Skeletal muscle tissue (tissue), 4 donors: ENCODE measurements around the gene CENPT. TPM values are rescaled to one million over a fixed set of nuclear protein-coding genes. Genes with fewer than 3 reads are reported as not detected.
"Not testable (repeated sequence)": the region's sequence is repeated elsewhere in the genome, so short reads cannot be mapped to it uniquely, and the experiment has no call there.

Experiments used
- H3K27ac ChIP-seq: one replicate; pipeline ENCODE4 v1.7.0; 2013; ENCODE audit warnings: mild to moderate bottlenecking, low read depth, low read length, inconsistent platforms
- H3K27me3 ChIP-seq, 3 donors: one replicate each; pipeline ENCODE4 v1.7.0; 2013; ENCODE audit warnings: low read length in 3 of 3; ENCODE audit not compliant: control insufficient read depth in 3 of 3, insufficient read depth in 3 of 3
- H3K36me3 ChIP-seq, 3 donors: one replicate each; pipeline ENCODE4 v1.7.0; 2013; ENCODE audit warnings: low read length in 3 of 3; ENCODE audit not compliant: control insufficient read depth in 3 of 3, insufficient read depth in 3 of 3
- H3K4me1 ChIP-seq, 3 donors: one replicate each; pipeline ENCODE4 v1.7.0; 2013; ENCODE audit warnings: low read length in 3 of 3, mild to moderate bottlenecking in 3 of 3; ENCODE audit not compliant: control insufficient read depth in 3 of 3, insufficient read depth in 3 of 3
- H3K4me3 ChIP-seq, 3 donors: one replicate each; pipeline ENCODE4 v1.7.0; 2013; ENCODE audit warnings: low read length in 3 of 3
- H3K9ac ChIP-seq, 3 donors: one replicate each; pipeline ENCODE4 v1.7.0; 2013; ENCODE audit warnings: low read length in 3 of 3, mild to moderate bottlenecking in 3 of 3, moderate library complexity in 2 of 3, low read depth in 1 of 3
- H3K9me3 ChIP-seq, 3 donors: one replicate each; pipeline ENCODE4 v1.7.0; 2013; ENCODE audit warnings: low read length in 3 of 3; ENCODE audit not compliant: control insufficient read depth in 3 of 3
- total RNA-seq: library from RNA; depleted of rRNA; stranded (reverse); fragments of >200 nt; gene quantifications from one replicate; pipeline ENCODE4 v1.2.3, GENCODE V29; 2014
- donor health status: Osteomylitis.

Gene CENPT
- total RNA-seq, 1 donor from 2014 or later, result 14.6 TPM

DNA sequence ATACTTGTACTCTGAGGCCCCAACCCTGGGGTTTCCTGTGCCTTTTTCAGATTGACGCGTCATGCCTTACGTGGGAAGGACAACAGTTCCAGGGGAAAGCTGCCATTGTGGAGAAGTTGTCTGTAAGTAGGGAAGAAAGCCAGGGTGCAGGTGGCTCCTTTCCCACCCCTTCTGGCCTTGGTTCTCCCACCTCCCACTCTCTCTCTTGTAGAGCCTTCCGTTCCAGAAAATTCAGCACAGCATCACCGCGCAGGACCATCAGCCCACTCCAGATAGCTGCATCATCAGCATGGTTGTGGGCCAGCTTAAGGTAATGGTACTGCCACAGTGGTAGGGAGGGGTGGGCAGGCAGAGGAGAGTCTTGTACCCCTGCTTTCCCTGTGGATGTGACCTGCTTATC, 20.8 kb upstream of the CENPT start:
- Histone ChIP-seq H3K9me3 (no peaks in the 10 kb centered on the region), H3K4me3 (no peak overlapping the region), H3K27me3 (no peaks in the 10 kb centered on the region), H3K36me3 (peaks cover 30 to 50% (median 34%) of the 10 kb centered on the region in 3 donors), H3K27ac (no peak overlapping the region), H3K4me1 (peaks cover 24 to 34% (median 27%) of the 10 kb centered on the region in 3 donors), H3K9ac (peak overlapping the region in 1 of 3 donors; percentile 16)

DNA sequence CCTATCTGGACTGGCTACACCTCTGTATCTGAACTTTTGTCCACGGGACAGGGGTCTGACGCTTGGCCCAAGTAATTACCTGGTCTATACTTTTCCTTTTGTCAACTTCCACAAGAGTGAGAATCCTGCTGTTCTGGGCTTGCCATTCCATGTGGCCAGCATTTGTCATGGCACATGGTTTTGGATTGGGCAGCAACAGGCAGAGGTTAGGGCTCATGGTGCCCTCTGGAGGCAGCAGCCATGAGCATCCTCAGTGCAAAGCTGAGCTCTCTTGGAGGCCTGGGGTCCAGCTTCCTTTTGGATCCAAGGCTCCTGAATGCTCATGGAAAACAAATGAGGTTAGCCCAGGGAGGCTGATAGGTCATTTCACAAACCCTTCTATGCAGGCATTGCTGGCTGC, 17.8 kb upstream of the CENPT start:
- peaks cover 48 to 52% (median 48%) of the 10 kb centered on the region in 3 donors for H3K4me1 ChIP-seq
- no peak overlapping the region for H3K9ac ChIP-seq
- no peaks in the 10 kb centered on the region for H3K9me3 ChIP-seq
- H3K27me3 ChIP-seq, result no peaks in the 10 kb centered on the region
- no peak overlapping the region for H3K4me3 ChIP-seq
- H3K36me3 ChIP-seq, result peaks cover 16 to 37% (median 25%) of the 10 kb centered on the region in 3 donors
- H3K27ac ChIP-seq, result peak overlapping the region; percentile 98

DNA sequence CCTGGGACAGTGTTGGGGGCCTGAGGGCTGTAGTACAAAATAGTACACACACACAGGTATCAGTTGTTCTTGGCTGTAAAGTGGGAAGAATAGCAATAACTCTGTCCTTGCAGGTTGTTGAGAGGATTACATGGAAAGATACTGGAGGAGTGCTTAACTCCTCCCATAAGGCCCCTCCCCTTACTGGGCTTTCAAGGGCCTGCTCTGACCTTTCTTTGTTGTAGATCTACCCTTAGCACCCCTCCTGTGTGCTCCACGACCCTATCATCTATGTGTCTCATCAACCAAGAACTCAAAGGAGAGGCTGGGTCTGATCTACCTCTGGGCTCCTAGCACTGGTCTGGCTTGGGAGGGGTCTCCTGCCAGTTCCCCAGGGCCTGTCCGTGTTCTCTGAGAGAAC, 17.1 kb upstream of the CENPT start:
- Histone ChIP-seq H3K27me3 (no peaks in the 10 kb centered on the region), H3K9me3 (no peaks in the 10 kb centered on the region), H3K9ac (no peak overlapping the region), H3K4me3 (no peak overlapping the region), H3K27ac (peak overlapping the region; percentile 98), H3K36me3 (peaks cover 10 to 31% (median 18%) of the 10 kb centered on the region in 3 donors), H3K4me1 (peaks cover 48 to 54% (median 50%) of the 10 kb centered on the region in 3 donors)

DNA sequence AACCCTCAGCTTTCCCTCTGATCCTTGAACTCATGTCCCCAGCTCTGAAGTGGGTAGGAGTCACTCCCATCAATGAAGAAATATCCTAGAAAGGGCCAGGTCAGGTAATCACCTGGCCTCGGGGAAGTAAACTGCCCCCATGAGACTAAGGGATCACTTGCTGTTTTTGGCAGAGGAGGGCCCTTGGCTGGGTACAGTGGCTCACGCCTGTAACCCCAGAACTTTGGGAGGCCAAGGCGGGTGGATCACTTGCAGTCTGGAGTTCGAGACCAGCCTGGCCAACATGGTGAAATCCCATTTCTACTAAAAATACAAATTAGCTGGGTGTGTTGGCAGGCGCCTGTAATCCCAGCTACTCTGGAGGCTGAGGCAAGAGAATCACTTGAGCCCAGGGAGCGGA, 16.6 kb upstream of the CENPT start:
- not testable (repeated sequence) for H3K27me3 ChIP-seq, H3K9me3 ChIP-seq
- Histone ChIP-seq H3K4me3 (peak overlapping the region in 2 of 3 donors; percentile 9 to 49), H3K9ac (peak overlapping the region; percentile 44 to 71 (median 60)), H3K27ac (peak overlapping the region; percentile 98), H3K36me3 (peaks cover 10 to 30% (median 18%) of the 10 kb centered on the region in 3 donors), H3K4me1 (peaks cover 48 to 54% (median 50%) of the 10 kb centered on the region in 3 donors)

DNA sequence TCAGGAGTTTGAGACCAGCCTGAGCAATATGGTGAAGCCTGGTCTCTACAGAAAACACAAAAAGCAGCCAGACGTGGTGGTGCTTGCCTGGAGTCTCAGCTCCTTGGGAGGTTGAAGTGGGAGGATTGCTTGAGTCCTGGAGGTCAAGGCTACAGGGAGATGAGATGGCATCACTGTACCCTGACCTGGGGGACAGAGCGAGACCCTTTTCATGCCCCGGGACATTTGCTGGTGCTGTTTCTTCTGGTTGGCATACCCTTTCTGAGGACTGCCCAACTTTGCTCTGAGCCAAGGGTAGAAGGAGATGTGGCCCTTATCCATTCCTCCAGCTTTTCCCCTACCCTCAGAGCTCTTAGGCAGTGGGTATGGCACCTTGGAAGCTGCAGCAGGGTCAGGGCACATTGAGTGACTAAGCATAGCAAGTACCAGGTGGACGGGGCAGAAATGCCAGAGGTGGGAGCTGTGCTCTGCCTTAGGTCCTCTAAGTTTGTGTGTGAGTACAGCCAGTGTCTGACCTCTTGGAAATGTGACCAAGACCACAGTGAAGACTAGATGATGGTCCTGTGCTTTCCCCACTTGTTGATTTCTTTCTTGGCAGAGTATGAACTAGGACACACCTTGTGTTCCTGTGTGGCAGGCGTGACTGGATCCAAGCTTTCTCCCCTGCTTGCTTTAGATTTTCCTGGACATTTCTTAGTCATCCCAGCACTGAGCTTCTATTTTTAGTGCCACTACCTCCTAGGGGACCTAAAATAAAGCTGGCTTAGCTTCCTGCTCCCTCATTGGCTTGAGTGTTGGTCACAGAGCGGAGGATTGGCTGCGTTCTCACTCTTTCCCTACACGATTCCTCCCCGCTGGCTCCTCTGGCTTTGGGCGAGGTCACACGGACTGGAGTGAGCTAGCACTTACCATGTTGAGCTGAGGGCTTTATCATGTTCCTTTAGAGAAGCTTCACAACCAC, 15.4 kb upstream of the CENPT start:
- no peaks in the 10 kb centered on the region for H3K27me3 ChIP-seq
- H3K4me1 ChIP-seq, result peaks cover 56 to 65% (median 59%) of the 10 kb centered on the region in 3 donors
- H3K4me3 ChIP-seq, result peak overlapping the region; percentile 44 to 65 (median 49)
- peaks cover 0 to 19% (median 11%) of the 10 kb centered on the region in 3 donors for H3K36me3 ChIP-seq
- H3K9ac ChIP-seq, result peak overlapping the region; percentile 60 to 71 (median 69)
- H3K9me3 ChIP-seq, result no peaks in the 10 kb centered on the region
- peak overlapping the region; percentile 98 for H3K27ac ChIP-seq

DNA sequence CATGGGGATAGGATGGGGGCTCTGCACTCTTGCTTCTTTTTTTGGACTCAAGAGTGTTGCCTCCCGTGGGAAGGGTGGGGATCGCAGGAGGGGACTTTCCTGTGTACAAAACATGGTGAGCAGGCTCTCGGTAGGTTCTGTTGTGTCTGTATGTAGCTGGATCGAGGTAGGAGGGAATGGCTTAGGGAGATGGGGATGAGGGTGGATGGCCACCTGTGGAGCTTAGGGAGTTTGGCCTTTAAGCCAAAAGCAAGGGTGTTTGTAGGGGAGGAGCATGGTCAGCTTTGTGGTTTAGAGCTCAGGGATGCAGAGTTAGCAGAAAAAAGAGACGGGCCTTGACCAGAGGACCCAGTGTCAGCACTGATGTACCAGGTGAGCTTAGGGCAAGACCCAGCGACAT, 14.4 kb upstream of the CENPT start:
- no peaks in the 10 kb centered on the region for H3K9me3 ChIP-seq
- H3K4me1 ChIP-seq, result peaks cover 67 to 76% (median 69%) of the 10 kb centered on the region in 3 donors
- H3K4me3 ChIP-seq, result peak overlapping the region; percentile 6 to 39 (median 28)
- peak overlapping the region in 1 of 3 donors; percentile 5 for H3K9ac ChIP-seq
- no peaks in the 10 kb centered on the region for H3K27me3 ChIP-seq
- peak overlapping the region; percentile 98 for H3K27ac ChIP-seq
- peaks cover 0 to 12% (median 8%) of the 10 kb centered on the region in 3 donors for H3K36me3 ChIP-seq

DNA sequence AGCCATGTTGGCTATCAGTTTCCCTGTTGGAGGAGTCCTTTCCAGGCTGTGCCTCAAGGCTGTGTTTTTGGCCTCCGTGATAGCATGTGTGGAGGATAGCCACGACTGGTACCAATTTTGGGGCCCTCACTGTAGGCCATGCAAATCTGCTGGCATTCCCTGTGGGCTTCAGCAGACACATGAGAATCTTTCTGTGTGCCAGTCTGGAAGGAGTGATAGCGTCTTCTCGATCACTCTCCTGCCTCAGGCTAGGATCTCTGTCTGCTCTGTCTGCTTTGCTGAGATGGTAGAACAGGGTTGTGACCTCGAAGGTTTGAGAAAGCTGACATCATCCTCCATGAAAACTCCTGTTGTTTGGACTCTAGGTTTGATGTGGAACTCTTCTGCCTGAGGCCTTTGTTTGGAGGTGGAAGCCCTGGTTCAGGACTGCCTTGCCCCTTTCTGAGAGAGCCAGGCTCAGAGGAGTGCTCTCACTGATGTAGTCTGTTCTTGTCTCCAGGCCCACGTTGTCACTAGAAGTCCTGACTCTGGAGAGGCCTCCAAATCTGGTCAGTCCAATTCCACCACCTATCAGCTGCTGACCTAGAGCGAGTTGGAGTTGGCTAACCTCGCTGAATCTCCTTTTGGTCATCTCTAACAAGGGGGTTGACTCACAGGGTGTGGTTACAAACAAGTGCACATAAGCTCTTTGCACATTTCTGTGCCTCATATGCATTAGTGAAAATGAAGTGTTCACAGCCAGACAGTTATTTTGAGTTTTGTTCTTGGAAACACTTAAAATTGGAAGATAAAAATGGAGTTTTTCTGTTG, 13.3 kb upstream of the CENPT start:
- Histone ChIP-seq H3K4me1 (peaks cover 74 to 85% (median 76%) of the 10 kb centered on the region in 3 donors), H3K4me3 (peak overlapping the region in 2 of 3 donors; percentile 15 to 20), H3K36me3 (peaks cover 0 to 8% (median 7%) of the 10 kb centered on the region in 3 donors), H3K9me3 (no peaks in the 10 kb centered on the region), H3K27ac (peak overlapping the region; percentile 98), H3K27me3 (no peaks in the 10 kb centered on the region), H3K9ac (peak overlapping the region; percentile 24 to 45 (median 28))

DNA sequence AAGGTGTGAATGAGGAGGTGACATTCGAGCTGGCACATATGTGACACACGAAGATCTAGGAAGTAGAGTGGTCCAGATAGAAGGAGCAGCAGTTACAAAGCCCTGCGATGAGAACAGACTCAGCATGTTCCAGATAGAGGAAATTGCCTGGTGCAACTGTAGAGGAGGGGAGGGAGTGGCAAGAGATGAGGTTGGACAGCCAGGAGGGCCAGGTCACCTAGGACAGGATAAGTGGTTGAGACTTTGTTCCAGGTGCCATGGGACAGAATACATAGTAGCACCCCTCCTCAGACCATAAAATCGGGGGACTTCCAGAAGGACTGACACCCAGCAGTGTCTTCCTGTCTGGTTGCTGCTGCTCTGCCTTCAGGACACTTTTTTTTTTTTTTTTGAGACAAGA, 11.0 kb upstream of the CENPT start:
- H3K27ac ChIP-seq, result peak overlapping the region; percentile 90
- no peak overlapping the region for H3K4me3 ChIP-seq
- no peak overlapping the region for H3K9ac ChIP-seq
- peaks cover 67 to 74% (median 68%) of the 10 kb centered on the region in 3 donors for H3K4me1 ChIP-seq
- peaks cover 0 to 3% (median 0%) of the 10 kb centered on the region in 3 donors for H3K36me3 ChIP-seq
- no peaks in the 10 kb centered on the region for H3K9me3 ChIP-seq
- no peaks in the 10 kb centered on the region for H3K27me3 ChIP-seq

DNA sequence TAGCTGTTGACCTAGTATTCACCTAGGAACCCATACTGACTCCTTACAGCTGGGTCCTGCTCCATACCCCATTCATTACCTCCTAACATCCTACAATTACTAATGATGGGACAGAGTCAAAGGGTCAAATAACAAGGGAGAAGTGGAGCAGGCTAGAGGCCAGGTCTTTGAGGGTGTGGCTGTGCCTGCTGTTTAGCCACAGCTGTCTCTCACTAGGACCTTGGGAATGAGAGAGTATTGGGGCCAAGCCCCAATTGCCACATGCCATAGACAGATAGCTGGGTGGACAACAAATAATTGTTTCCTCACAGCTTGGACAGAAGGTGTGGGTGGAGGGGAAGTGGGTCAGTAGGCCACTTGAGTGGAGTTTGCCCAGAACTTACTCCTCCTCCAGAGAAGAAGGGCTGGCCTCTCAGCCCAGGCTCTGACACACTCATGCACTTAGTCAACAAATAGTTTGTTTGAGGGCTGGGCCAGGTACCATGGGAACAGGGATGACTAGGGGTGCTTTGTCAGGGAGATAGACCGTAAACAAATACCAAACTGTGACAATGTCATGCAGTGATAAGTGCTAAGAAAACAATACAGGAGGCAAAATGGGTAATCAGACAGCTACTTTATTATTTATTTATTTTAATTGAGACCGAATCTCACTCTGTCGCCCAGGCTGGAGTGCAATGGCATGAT, 10.2 kb upstream of the CENPT start:
- no peaks in the 10 kb centered on the region for H3K27me3 ChIP-seq
- H3K27ac ChIP-seq, result peak overlapping the region; percentile 90
- H3K36me3 ChIP-seq, result peaks cover 0 to 3% (median 0%) of the 10 kb centered on the region in 3 donors
- peak overlapping the region; percentile 28 to 57 (median 46) for H3K9ac ChIP-seq
- H3K9me3 ChIP-seq, result no peaks in the 10 kb centered on the region
- H3K4me1 ChIP-seq, result peaks cover 59 to 65% (median 60%) of the 10 kb centered on the region in 3 donors
- H3K4me3 ChIP-seq, result peak overlapping the region in 1 of 3 donors; percentile 22
